Islet precursor cell (in vitro differentiated cells): ENCODE results near the gene SLC35F2.
"Not testable (repeated sequence)": the region's sequence is repeated elsewhere in the genome, so short reads cannot be mapped to it uniquely, and the experiment has no call there.

Experiments used
- DNase-seq: peaks from one replicate; pipeline ENCODE4 v3.0.0-alpha.2; 2018

SLC35F2 gene

DNA sequence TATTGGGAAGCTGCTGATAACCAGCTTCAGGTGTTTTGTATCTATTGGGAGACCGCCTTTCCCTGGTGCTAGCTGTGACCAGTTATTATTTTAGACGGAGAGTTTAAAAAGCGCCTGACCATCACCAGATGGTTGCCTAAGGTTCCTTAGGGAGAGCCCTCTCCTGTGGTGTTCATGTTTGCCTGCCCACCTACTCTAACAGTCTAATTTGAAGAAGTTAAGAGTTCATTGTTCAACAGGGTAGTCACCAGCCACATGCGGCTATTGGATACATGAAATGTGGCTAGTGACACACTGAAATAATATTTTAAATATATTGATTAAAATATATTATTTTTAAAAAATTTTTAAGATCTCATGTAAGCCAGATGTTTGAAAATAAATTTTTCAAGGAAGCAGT, 75.5 kb downstream of the SLC35F2 start:
- DNase-seq: no peak

DNA sequence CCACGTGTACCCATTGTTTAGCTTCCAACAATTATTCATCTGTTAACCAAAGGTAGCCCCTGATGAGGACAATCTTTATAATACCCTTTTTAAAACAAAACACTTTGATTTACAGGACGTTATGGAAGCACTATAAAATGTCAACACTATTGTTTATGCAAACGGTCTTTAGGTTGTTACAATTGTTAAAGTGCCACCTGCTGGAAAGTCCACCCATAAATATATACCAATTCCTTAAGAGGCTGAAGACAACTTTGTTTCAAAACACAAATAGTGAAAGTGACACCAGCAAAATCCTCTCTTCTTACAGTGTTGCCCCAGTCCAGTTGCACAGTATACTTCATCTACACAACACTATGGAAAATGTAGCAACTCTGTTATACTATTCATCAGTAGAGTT, 77.8 kb downstream of the SLC35F2 start:
- no peak for DNase-seq

DNA sequence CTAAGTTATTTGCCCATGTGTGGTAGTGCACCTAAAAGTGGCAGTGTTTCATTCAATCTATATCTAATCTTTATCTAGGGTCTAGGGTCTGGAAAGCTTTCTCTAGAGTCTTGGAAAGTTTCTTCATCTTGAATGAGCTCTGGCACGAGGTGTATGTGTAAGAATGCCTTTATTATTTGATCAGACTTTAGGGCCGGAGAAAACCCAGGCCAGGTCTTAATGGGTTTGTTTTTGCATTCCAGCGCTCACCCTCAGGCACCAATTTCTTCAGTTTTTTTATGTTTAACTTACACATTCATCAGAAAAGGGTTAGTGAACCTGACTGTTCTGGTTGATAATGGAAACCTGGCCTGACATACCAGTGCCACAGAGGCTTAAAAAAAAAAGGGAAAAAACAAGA, 78.5 kb downstream of the SLC35F2 start:
- no peak for DNase-seq

- no peak for DNase-seq
Measured at GRCh38 chr11:107778839-107779517, 79.6 kb downstream of the SLC35F2 start.

DNA sequence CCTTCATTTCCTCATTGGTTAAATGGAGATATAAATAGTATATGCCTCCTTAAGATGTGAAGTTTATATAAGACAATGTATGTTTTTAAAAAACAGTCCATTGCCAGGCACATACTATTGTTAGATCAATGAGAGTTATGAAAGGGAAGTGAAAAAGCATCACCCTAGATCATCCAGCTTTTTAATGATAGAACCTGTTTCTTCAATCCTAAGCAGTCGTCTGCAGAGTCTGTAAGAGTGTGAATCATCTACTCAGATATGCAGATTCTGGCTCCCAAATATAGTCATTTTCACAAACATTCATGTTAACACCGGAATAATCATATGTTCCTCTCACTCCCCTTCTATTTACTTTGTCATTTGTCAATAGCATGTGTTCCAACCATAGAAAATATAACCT, 81.5 kb downstream of the SLC35F2 start:
- DNase-seq: no peak

- no peak for DNase-seq
Measured at GRCh38 chr11:107776062-107776461, 82.5 kb downstream of the SLC35F2 start.

GRCh38 chr11:107770551-107770951, 88.0 kb downstream of the SLC35F2 start:
- peak; percentile 88 for DNase-seq

DNA sequence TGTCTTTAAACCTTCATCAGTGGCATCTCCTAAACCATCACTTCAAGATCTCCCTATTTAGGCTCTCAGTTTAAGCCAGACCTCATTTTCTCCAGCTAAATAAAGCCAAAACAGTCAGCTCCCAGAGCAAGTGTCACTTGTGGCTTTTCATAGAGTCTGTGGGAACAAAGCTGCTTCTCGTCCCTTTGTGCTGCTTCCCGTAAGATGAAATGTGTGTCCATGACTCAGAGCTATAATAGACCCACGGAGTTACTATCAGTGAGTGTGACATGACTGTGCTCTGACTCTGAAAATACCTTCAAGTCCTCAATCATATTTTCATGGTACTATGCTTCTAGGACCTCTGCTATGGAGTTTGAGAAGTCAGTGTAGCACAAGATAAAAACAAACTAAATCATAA, 89.4 kb downstream of the SLC35F2 start:
- DNase-seq: peak; percentile 76

- not testable (repeated sequence) for DNase-seq
Measured at GRCh38 chr11:107758719-107759355, 99.8 kb downstream of the SLC35F2 start.

GRCh38 chr11:107757661-107758060, 100.9 kb downstream of the SLC35F2 start:
- no peak for DNase-seq

- no peak for DNase-seq
Measured at GRCh38 chr11:107756553-107756952, 102.0 kb downstream of the SLC35F2 start.

GRCh38 chr11:107752949-107753822, 105.4 kb downstream of the SLC35F2 start:
- DNase-seq: no peak

DNA sequence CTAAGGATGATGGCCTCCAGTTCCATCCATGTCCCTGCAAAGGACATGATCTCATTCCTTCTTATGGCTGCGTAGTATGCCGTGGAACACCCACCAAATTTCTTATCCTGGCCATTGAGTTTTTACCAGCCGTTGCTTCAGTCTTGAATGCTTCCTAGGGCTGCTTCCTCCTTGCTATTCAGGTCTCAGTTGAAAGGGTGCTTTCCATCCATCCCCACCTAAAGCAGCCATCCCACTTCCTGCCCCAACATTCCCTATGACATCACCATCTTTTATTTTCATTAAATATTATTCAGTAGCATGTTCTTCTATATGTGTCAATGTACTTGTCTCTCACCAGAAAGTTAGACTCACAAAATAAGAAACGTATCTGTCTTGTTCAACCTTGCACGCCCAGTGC, 106.1 kb downstream of the SLC35F2 start:
- no peak for DNase-seq

GRCh38 chr11:107751082-107751481, 107.5 kb downstream of the SLC35F2 start:
- DNase-seq: no peak

GRCh38 chr11:107750313-107750712, 108.3 kb downstream of the SLC35F2 start:
- DNase-seq: no peak

DNA sequence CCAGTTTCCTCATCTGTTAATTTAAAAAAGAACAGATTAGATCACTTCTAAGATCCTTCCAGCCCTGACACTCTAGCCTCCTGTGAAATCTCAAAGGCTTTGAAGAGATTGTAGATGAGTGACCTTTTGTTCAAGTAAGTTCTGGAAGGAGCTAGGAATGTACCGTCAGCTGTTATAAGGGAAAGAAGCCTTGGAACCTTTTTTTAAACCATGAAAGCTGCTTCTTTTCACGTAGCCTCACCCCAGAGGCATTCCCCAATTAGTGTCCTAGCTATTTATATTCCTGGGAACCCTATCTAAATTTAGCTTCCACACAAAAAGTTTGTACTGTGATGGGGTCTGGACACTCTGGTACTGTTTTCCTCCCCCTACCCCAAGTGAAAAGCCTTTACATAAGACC, 111.0 kb downstream of the SLC35F2 start:
- DNase-seq: no peak

- DNase-seq: no peak
Measured at GRCh38 chr11:107744736-107745135, 113.9 kb downstream of the SLC35F2 start.

DNA sequence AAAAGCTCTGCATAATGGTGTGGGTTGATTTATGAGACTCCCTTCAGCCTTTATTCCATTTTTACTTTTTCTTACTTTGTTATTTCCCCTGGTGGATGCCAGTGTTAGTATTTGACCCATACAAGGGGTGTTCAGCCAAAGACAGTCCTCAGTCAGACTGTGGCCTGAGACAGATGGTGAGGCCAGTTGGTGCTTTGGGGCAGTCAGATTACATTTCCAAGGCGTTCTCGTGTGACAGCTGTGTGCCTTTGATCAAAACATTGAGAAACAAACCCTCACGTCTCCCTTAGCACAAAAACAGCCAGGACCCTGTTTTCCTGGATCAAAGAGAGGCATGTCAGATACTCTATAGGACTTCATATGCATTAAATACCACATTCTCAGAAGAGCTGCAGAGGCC, 115.4 kb downstream of the SLC35F2 start:
- no peak for DNase-seq

- DNase-seq: no peak
Measured at GRCh38 chr11:107741044-107741823, 117.4 kb downstream of the SLC35F2 start.
